AG04450 (cell line): ENCODE data around the gene GAPT. TPM values are rescaled to one million over a fixed set of nuclear protein-coding genes. Genes with fewer than 3 reads are reported as not detected.

Source experiments
- CTCF ChIA-PET: fragments of 300-600, 350-600 bp; formaldehyde crosslinking; extraction: SDS; loops from one replicate; lab custom pipeline; 2022; ENCODE audit warnings: antibody characterized with exemption, inconsistent platforms; lab: Charles Lee
- POLR2A ChIA-PET: fragments of 350-600 bp; formaldehyde crosslinking; extraction: SDS; loops from one replicate; lab custom pipeline; 2021; ENCODE audit warnings: antibody characterized with exemption, inconsistent platforms; lab: Yijun Ruan, JAX
- DNase-seq: peaks from one replicate; pipeline ENCODE4 v3.0.0-alpha.2; 2011; ENCODE audit warnings: low read depth, low spot score
- H3K27ac ChIP-seq: one replicate; pipeline ENCODE4 v1.5.1; 2012; ENCODE audit warnings: low read depth, low read length, control low read depth
- H3K27me3 ChIP-seq: one replicate; pipeline ENCODE4 v1.6.0; 2012; ENCODE audit warnings: low read length; ENCODE audit not compliant: control insufficient read depth, insufficient read depth
- H3K4me3 ChIP-seq: 2 replicates; pipeline ENCODE4 v1.5.1; 2011; ENCODE audit warnings: mild to moderate bottlenecking, low read depth, low read length, control low read depth
- H3K9me3 ChIP-seq: 2 replicates; pipeline ENCODE4 v1.5.1; 2012; ENCODE audit warnings: low read length; ENCODE audit not compliant: control insufficient read depth, insufficient read depth
- polyA plus RNA-seq: library from polyadenylated mRNA; depleted of rRNA; stranded (reverse); fragments of >200 nt; gene quantifications from 2 replicates; pipeline ENCODE4 v1.2.3, GENCODE V29; 2011
- TF ChIP-seq, protein P1 (sequence below): IDR thresholded peaks from 2 replicates; pipeline ENCODE4 v1.5.1; 2011; ENCODE audit warnings: low read depth, low read length, control low read depth, inconsistent platforms

The GAPT gene
- polyA plus RNA-seq, 1 experiment, result not detected

DNA sequence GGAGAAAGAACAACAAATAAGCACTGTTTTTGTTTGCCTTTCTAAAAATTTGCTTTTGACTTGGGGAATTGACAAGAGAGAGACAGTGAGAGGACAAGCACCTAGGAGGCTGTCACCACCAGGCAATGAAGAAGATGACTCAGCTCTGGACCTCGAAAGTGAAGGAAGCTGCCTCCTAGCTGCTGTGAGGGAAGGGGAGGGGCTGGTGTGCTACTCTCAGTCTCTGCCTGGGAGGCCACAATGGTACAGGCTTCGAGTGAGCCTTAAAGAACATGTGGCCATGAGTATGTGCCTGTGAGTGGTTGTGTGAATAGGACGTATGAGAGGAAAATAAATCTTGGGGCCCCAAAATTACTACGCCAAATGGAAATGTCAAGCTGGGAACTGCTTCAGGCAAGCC is 24.3 kb upstream of the GAPT start:
- H3K27ac ChIP-seq, result no peak overlapping the region
- CTCF ChIA-PET, result interaction anchor here (0.6 to 2.2 kb wide), 6 partner anchors 34 to 1566 kb away, joined by 3 to 14 read pairs (median 3); no protein-coding TSS in a partner anchor
- no peaks in the 10 kb centered on the region for H3K9me3 ChIP-seq
- no peak for DNase-seq
- H3K27me3 ChIP-seq, result no peaks in the 10 kb centered on the region
- TF ChIP-seq, protein P1, sequence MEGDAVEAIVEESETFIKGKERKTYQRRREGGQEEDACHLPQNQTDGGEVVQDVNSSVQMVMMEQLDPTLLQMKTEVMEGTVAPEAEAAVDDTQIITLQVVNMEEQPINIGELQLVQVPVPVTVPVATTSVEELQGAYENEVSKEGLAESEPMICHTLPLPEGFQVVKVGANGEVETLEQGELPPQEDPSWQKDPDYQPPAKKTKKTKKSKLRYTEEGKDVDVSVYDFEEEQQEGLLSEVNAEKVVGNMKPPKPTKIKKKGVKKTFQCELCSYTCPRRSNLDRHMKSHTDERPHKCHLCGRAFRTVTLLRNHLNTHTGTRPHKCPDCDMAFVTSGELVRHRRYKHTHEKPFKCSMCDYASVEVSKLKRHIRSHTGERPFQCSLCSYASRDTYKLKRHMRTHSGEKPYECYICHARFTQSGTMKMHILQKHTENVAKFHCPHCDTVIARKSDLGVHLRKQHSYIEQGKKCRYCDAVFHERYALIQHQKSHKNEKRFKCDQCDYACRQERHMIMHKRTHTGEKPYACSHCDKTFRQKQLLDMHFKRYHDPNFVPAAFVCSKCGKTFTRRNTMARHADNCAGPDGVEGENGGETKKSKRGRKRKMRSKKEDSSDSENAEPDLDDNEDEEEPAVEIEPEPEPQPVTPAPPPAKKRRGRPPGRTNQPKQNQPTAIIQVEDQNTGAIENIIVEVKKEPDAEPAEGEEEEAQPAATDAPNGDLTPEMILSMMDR, result peak; percentile 18; the same call in 1 of the 2 replicates
- POLR2A ChIA-PET, result interaction anchor here (0.7 kb wide), 1 partner anchor 1151 kb away, joined by 3 read pairs; no protein-coding TSS in a partner anchor
- no peak overlapping the region for H3K4me3 ChIP-seq

DNA sequence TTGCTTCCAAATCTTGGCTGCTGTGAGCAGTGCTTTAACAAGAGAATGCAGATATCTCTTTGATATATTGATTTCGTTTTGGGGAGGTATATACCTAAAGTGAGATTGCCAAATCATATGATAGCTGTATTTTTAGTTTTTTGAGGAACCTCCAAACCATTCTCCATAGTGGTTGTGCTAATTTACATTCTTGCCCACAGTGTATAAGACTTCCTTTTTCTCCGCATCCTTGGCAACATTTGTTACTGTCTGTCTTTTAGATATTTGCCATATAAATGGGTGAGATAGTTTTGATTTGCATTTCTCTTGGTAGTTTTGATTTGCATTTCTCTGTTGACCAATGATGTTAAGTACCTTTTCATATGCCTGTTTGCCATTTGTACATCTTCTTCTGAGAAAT is 21.3 kb upstream of the GAPT start:
- Histone ChIP-seq H3K9me3 (no peaks in the 10 kb centered on the region), H3K4me3 (no peak overlapping the region), H3K27ac (no peak overlapping the region), H3K27me3 (no peaks in the 10 kb centered on the region)
- TF ChIP-seq, protein P1, result no peak
- ChIA-PET CTCF (interaction anchor here (0.7 kb wide), 2 partner anchors 665 to 969 kb away, joined by 4 to 6 read pairs; no protein-coding TSS in a partner anchor), POLR2A (no interaction called here)
- DNase-seq, result no peak

DNA sequence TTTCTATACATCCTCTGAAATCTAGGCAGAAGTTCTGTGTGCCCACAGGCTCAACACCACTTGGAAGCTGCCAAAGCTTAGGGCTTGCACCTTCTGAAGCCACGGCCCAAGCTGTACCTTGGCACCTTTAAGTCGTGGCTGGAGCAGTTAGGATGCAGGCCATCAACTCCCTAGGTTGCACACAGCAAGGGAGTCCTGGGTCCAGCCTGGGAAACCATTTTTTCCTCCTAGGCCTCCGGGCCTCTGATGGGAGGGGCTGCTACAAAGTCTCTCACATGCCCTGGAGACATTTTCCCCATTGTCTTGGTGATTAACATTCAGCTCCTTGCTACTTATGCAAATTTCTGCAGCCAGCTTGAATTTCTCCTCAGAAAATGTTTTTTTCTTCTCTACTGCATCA is 15.8 kb upstream of the GAPT start:
- Histone ChIP-seq H3K27ac (no peak overlapping the region), H3K4me3 (no peak overlapping the region), H3K27me3 (no peaks in the 10 kb centered on the region), H3K9me3 (peaks cover 6% of the 10 kb centered on the region; the same call in 1 of the 2 replicates)
- ChIA-PET CTCF (interaction anchor here (0.6 to 5.6 kb wide), 2 partner anchors 376 to 469 kb away, joined by 3 to 45 read pairs; no protein-coding TSS in a partner anchor), POLR2A (no interaction called here)
- DNase-seq, result no peak
- TF ChIP-seq, protein P1, result no peak

GRCh38 chr5:58477760-58478376 is 13.4 kb upstream of the GAPT start:
- POLR2A ChIA-PET, result no interaction called here
- TF ChIP-seq, protein P1, result peak; percentile 23; the same call in 1 of the 2 replicates

GRCh38 chr5:58481066-58481676 is 10.1 kb upstream of the GAPT start:
- H3K27me3 ChIP-seq, result peaks cover 5% of the 10 kb centered on the region
- H3K9me3 ChIP-seq, result no peaks in the 10 kb centered on the region
- TF ChIP-seq, protein P1, result no peak
- ChIA-PET CTCF (no interaction called here), POLR2A (no interaction called here)
- H3K4me3 ChIP-seq, result no peak overlapping the region
- no peak overlapping the region for H3K27ac ChIP-seq
- DNase-seq, result no peak

More at GRCh38 chr5:58477760-58478376, 13.4 kb upstream of the GAPT start:
- H3K27me3 ChIP-seq, result no peaks in the 10 kb centered on the region
- H3K4me3 ChIP-seq, result no peak overlapping the region
- peaks cover 6% of the 10 kb centered on the region; the same call in 1 of the 2 replicates for H3K9me3 ChIP-seq
- CTCF ChIA-PET, result interaction anchor here (0.6 to 5.6 kb wide), 7 partner anchors 370 to 1186 kb away, joined by 3 to 45 read pairs (median 3); no protein-coding TSS in a partner anchor
- no peak for DNase-seq
- no peak overlapping the region for H3K27ac ChIP-seq
